Measurements from ENCODE around the gene PRKCI. TPM values are rescaled to one million over a fixed set of nuclear protein-coding genes. Genes with fewer than 3 reads are reported as not detected.

PRKCI gene
- 29.0 and 32.6 TPM in 2 replicates for total RNA-seq

DNA sequence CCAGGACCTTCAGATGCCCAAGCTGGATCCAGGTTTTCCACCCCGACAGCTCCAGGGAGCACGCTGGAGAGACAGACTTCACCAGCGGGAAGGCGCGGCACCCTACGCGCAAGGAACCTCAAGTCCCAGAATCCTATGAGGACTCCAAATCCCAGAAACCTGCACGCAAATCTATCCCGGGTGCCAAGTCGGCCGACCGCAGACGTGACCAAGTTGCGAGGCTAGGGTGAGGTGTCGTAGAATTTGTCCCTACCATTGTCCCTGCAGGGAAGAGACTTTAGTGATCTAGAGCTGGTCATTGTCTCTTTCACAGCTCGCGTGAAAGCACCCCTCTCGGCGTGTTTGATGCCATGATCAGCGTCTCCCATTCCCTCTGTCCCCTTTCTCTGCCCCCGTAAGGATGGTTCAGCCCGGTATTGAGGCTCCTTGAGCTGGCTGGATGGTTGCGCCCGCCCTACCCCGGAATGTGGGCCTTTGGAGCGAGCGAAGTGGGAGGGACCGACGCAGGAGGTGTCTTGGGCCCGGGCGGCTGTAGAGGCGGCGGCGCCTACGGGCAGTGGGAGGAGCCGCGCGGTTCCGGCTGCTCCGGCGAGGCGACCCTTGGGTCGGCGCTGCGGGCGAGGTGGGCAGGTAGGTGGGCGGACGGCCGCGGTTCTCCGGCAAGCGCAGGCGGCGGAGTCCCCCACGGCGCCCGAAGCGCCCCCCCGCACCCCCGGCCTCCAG is at the start of gene PRKCI:
Gene PRKCI, plus strand, starts transcription at position 501 of the 723 bp plus-strand sequence. CDS start 246 bp downstream, outside the sequence.

DNA sequence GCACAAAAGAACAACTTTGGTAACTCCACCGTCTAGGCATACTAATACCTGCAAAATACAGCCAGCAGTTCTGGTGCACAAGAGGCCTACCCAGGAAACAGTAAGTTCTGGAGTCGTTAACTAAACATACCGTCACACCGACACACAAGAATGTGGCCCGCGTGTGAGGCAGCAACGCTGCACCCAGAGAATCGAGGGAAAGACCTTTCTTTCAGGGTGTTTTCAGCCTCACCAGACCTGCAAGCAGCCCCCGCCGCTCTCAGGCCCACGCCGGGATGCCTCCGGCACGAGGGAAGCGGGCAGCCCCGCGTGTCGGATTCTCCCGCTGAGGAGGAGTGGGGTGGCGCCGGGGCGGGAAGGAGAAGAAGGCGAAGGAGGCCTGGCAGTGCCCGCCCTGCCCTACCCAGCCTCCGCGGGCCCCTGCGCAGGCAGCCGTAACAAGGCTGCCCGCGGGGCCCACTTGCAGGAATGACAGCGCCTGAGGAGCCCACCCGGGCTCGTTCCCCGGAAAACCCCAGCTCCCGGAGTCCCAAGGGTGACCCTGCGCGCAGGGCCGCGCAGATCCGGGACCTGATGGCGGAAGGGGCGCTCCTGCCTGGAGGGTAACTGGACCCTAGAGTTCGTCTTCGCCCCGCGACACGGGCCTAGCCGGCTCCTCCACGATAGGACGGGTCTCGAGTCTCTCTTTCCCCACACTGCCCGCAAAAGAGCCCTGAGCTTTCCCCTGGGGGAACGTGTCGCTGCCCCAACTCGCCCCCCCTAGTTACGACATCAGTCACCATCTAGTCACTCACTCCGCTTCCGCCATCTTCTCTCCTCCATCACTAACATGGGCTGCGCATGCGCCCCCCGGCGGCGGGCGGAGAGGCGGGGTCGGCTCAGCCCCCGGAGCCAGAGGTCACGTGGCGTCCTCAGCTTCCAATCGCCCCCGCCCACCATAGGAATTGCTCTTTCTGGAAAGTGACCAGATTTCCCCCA is 41.0 kb upstream of the PRKCI start, which contains the start of gene PHC3:
Gene PHC3, minus strand, starts transcription at position 826 of the 978 bp plus-strand sequence. Its CDS starts 18 bp downstream, at position 808.

Other genes with a start within 250 kb of the PRKCI start
- gene GPR160, start 184.4 kb upstream of the PRKCI start, total RNA-seq: 0.15 and 0.17 TPM in 2 replicates
- gene PHC3, start 40.7 kb upstream of the PRKCI start, total RNA-seq: 10.9 and 14.4 TPM in 2 replicates
- 4.0 and 5.4 TPM in 2 replicates for gene SKIL, start 135.3 kb downstream of the PRKCI start, total RNA-seq
- gene CLDN11, start 196.4 kb downstream of the PRKCI start, total RNA-seq: 267 and 272 TPM in 2 replicates